Caco-2 (cell line): ENCODE data around the gene POLR2E. TPM values are rescaled to one million over a fixed set of nuclear protein-coding genes. Genes with fewer than 3 reads are reported as not detected.

ENCODE experiments used
- BruUV-seq: library from RNA; stranded (reverse); fragments of 400-500 nt; replicated peaks from 2 replicates; lab custom pipeline; 2021; lab: Mats Ljungman, UMichigan
- CTCF ChIA-PET: fragments of 300-600 bp; sonication (Branson Sonifier 250); formaldehyde crosslinking; loops from one replicate; lab custom pipeline; 2022; ENCODE audit warnings: antibody characterized with exemption; lab: Charles Lee
- POLR2A ChIA-PET: fragments of 300-600 bp; sonication (Branson Sonifier 250); formaldehyde crosslinking; loops from one replicate; lab custom pipeline; 2022; ENCODE audit warnings: antibody characterized with exemption; lab: Charles Lee
- DNase-seq, 2 experiments: peaks; one replicate each; pipeline versions ENCODE4 v3.0.0 to v3.0.0-alpha.2; 2020 to 2022
- H3K27me3 ChIP-seq: replicated peaks from 2 replicates; pipeline ENCODE4 v1.6.0; 2011; ENCODE audit warnings: low read length; ENCODE audit not compliant: control insufficient read depth, insufficient read depth
- H3K36me3 ChIP-seq: 2 replicates; pipeline ENCODE4 v1.5.1; 2011; ENCODE audit warnings: low read length; ENCODE audit not compliant: control insufficient read depth, insufficient read depth
- H3K4me1 ChIP-seq: fragments of 250-450 bp; sonication (Bioruptor Pico); 2 replicates; pipeline ENCODE4 v1.5.1; 2020; ENCODE audit warnings: mild to moderate bottlenecking
- H3K4me3 ChIP-seq: 2 replicates; pipeline ENCODE4 v1.5.1; 2011; ENCODE audit warnings: low read depth, mild to moderate bottlenecking, control low read depth, low read length
- H3K9me3 ChIP-seq: fragments of 250-450 bp; sonication (Bioruptor Pico); 2 replicates; pipeline ENCODE4 v1.5.1; 2020; ENCODE audit warnings: mild to moderate bottlenecking, moderate library complexity
- H3K27ac Mint-ChIP-seq: one replicate; pipeline ENCODE4 v1.8.0; 2022; ENCODE audit warnings: mixed read lengths; ENCODE audit not compliant: unreplicated experiment
- H3K27me3 Mint-ChIP-seq: one replicate; pipeline ENCODE4 v1.8.0; 2022; ENCODE audit warnings: mixed read lengths; ENCODE audit not compliant: insufficient read depth, unreplicated experiment
- H3K36me3 Mint-ChIP-seq: one replicate; pipeline ENCODE4 v1.8.0; 2022; ENCODE audit warnings: mild to moderate bottlenecking, mixed read lengths; ENCODE audit not compliant: insufficient read depth, unreplicated experiment
- H3K4me1 Mint-ChIP-seq: one replicate; pipeline ENCODE4 v1.8.0; 2022; ENCODE audit warnings: low read depth, mixed read lengths; ENCODE audit not compliant: unreplicated experiment
- H3K4me3 Mint-ChIP-seq: one replicate; pipeline ENCODE4 v1.8.0; 2022; ENCODE audit warnings: mild to moderate bottlenecking, moderate library complexity, mixed read lengths; ENCODE audit not compliant: unreplicated experiment
- H3K9me3 Mint-ChIP-seq: one replicate; pipeline ENCODE4 v1.8.0; 2022; ENCODE audit warnings: mixed read lengths; ENCODE audit not compliant: unreplicated experiment
- intact Hi-C: fragments of 100-400 bp; cut with micrococcal nuclease; formaldehyde crosslinking; loops from one replicate; pipeline ENCODE4 v1.10.0; 2022; ENCODE audit not compliant: unreplicated experiment
- total RNA-seq: library from RNA; stranded (reverse); gene quantifications from 2 replicates; pipeline ENCODE4 v1.2.3, GENCODE V29; 2022
- TF ChIP-seq, protein P1 (sequence below), 2 experiments: fragments of 200-600 bp in 1 of 2; IDR thresholded peaks; 1 replicate in 1 of 2; 2 replicates in 1 of 2; pipeline versions ENCODE4 v1.5.1 to v1.8.0; 2011 to 2022; ENCODE audit warnings: antibody characterized with exemption in 1 of 2, control low read depth in 1 of 2, inconsistent platforms in 1 of 2, low read depth in 1 of 2, low read length in 1 of 2, mild to moderate bottlenecking in 1 of 2, moderate library complexity in 1 of 2; ENCODE audit not compliant: insufficient read depth in 1 of 2, severe bottlenecking in 1 of 2, unreplicated experiment in 1 of 2

POLR2E gene
- total RNA-seq, 1 experiment from 2014 or later: 264 TPM

DNA sequence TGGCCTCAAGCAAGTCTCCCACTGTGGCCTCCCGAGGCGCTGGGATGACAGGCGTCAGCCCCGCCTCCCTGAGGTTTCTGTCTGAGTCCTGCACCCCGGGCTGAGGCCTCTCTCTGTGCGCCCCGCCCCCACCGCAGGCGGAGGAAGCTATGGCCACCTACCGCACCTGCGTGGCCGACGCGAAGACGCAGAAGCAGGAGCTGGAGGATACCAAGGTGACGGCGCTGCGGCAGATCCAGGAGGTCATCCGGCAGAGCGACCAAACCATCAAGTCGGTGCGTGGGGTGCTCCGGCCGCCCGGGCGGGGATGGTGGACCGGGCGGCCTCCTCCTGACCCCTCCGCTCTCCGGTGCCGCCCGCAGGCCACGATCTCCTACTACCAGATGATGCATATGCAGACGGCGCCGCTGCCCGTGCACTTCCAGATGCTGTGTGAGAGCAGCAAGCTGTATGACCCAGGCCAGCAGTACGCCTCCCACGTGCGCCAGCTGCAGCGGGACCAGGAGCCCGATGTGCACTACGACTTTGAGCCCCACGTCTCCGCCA lies 15.5 kb downstream of the POLR2E start:
- Histone ChIP-seq H3K36me3 (no peaks in the 10 kb centered on the region), H3K9me3 (no peaks in the 10 kb centered on the region), H3K4me3 (no peak overlapping the region), H3K27me3 (no peaks in the 10 kb centered on the region), H3K4me1 (peaks cover 9% of the 10 kb centered on the region; the same call in 1 of the 2 replicates)
- Mint-ChIP-seq H3K27ac (no peak overlapping the region), H3K4me1 (peaks cover 8% of the 10 kb centered on the region), H3K36me3 (peaks cover 68% of the 10 kb centered on the region), H3K4me3 (no peak overlapping the region), H3K9me3 (no peaks in the 10 kb centered on the region), H3K27me3 (no peaks in the 10 kb centered on the region)
- BruUV-seq: no TSS peak
- intact Hi-C loops: no loop called here
- POLR2A ChIA-PET: no interaction called here
- DNase-seq: no peak
- TF ChIP-seq, protein P1, sequence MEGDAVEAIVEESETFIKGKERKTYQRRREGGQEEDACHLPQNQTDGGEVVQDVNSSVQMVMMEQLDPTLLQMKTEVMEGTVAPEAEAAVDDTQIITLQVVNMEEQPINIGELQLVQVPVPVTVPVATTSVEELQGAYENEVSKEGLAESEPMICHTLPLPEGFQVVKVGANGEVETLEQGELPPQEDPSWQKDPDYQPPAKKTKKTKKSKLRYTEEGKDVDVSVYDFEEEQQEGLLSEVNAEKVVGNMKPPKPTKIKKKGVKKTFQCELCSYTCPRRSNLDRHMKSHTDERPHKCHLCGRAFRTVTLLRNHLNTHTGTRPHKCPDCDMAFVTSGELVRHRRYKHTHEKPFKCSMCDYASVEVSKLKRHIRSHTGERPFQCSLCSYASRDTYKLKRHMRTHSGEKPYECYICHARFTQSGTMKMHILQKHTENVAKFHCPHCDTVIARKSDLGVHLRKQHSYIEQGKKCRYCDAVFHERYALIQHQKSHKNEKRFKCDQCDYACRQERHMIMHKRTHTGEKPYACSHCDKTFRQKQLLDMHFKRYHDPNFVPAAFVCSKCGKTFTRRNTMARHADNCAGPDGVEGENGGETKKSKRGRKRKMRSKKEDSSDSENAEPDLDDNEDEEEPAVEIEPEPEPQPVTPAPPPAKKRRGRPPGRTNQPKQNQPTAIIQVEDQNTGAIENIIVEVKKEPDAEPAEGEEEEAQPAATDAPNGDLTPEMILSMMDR (IDR thresholded peaks at IDR 0.05; ENCODE audit: insufficient read depth in 1 of 2, low read depth in 1 of 2, low read length in 1 of 2, severe bottlenecking in 1 of 2, unreplicated experiment in 1 of 2): no peak
- CTCF ChIA-PET: no interaction called here

- no TSS peak for BruUV-seq
- POLR2A ChIA-PET: no interaction called here
Measured at GRCh38 chr19:1076951-1077350, 18.2 kb downstream of the POLR2E start.

GRCh38 chr19:1076046-1076386 lies 19.2 kb downstream of the POLR2E start:
- Histone ChIP-seq H3K27me3 (no peaks in the 10 kb centered on the region), H3K4me3 (no peak overlapping the region), H3K4me1 (peaks cover 9% of the 10 kb centered on the region; the same call in 1 of the 2 replicates), H3K36me3 (no peaks in the 10 kb centered on the region; the same call in 1 of the 2 replicates), H3K9me3 (no peaks in the 10 kb centered on the region)
- CTCF ChIA-PET: interaction anchor here (1.3 kb wide), 1 partner anchor 11 kb away, joined by 3 read pairs; no protein-coding TSS in a partner anchor
- H3K27ac Mint-ChIP-seq: peak overlapping the region; percentile 90
- no TSS peak for BruUV-seq
- DNase-seq: no peak
- H3K36me3 Mint-ChIP-seq: peaks cover 54% of the 10 kb centered on the region
- POLR2A ChIA-PET: interaction anchor here (1.4 to 1.5 kb wide), 2 partner anchors 11 to 193 kb away, joined by 5 to 13 read pairs; partner anchors contain the start of gene CIRBP
- H3K4me3 Mint-ChIP-seq: peak overlapping the region; percentile 29
- no peaks in the 10 kb centered on the region for H3K27me3 Mint-ChIP-seq
- H3K4me1 Mint-ChIP-seq: peaks cover 15% of the 10 kb centered on the region
- H3K9me3 Mint-ChIP-seq: no peaks in the 10 kb centered on the region
- TF ChIP-seq, protein P1 (IDR thresholded peaks at IDR 0.05; ENCODE audit: insufficient read depth in 1 of 2, low read depth in 1 of 2, low read length in 1 of 2, severe bottlenecking in 1 of 2, unreplicated experiment in 1 of 2): no peak
- intact Hi-C loops: no loop called here

More at GRCh38 chr19:1076951-1077350, 18.2 kb downstream of the POLR2E start:
- no peaks in the 10 kb centered on the region for H3K27me3 Mint-ChIP-seq
- no peaks in the 10 kb centered on the region for H3K9me3 Mint-ChIP-seq
- Histone ChIP-seq H3K4me1 (peaks cover 9% of the 10 kb centered on the region; the same call in 1 of the 2 replicates), H3K27me3 (no peaks in the 10 kb centered on the region), H3K4me3 (no peak overlapping the region), H3K9me3 (no peaks in the 10 kb centered on the region), H3K36me3 (no peaks in the 10 kb centered on the region; the same call in 1 of the 2 replicates)
- CTCF ChIA-PET: no interaction called here
- H3K4me1 Mint-ChIP-seq: peaks cover 11% of the 10 kb centered on the region
- no peak overlapping the region for H3K4me3 Mint-ChIP-seq
- DNase-seq: no peak
- H3K36me3 Mint-ChIP-seq: peaks cover 55% of the 10 kb centered on the region
- no peak overlapping the region for H3K27ac Mint-ChIP-seq
- intact Hi-C loops: no loop called here
- TF ChIP-seq, protein P1 (IDR thresholded peaks at IDR 0.05; ENCODE audit: insufficient read depth in 1 of 2, low read depth in 1 of 2, low read length in 1 of 2, severe bottlenecking in 1 of 2, unreplicated experiment in 1 of 2): no peak
